ENCODE measurements around the gene IQCN. TPM values are rescaled to one million over a fixed set of nuclear protein-coding genes. Genes with fewer than 3 reads are reported as not detected.

Gene IQCN
- total RNA-seq, 2 experiments from 2014 or later, result 6.3 to 7.2 TPM

DNA sequence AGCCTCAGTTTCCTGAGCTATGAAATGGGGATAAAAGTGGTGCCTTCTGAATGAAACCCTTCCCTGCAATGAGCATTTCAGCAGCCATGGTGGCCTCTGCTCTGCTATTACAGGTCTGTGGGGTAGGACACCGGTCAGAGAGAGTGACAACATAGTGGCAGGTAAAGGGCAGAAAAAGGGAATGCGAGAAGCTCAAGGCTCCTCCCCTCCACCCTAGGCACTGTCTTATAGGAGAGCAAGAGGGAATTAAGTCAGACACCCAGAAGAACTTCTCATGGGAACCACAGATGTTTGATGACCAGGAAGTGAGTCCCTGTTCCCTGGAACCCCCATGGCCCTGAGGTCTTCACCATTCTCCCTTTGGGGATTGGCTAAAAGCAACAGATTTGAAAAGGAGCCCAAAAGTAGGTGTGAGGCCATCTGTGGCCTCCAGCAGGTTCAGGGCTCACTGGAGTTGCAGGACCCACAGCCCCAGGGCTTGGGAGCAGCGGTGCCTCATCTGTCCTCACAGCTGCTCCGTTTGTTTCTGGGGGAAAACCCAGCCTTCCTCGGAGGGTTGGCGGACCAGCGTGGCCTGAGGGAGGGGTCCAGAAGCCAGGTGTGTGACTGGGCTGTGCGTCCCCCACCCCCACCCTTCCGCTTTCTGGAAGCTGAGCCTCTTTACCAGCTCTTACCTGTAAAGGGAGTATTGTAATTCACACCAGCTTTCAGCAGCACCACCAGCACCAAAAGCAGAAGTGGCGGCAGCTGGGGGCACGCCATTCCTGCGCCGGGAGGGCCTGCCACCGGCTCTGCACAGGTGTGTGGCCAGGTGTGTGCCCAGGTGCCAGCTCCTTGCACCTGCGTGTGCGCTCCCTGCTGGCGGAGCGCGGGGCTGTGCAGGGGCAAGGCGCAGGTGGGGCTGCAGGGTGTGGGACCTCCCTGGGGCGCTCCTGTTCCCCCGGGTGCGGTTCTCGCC, 19.4 kb downstream of the IQCN start:
- no peak overlapping the region for H3K27ac Mint-ChIP-seq
- POLR2A ChIA-PET, result no interaction called here
- peaks cover 24% of the 10 kb centered on the region for H3K27me3 Mint-ChIP-seq
- peaks cover 2% of the 10 kb centered on the region for H3K4me1 Mint-ChIP-seq
- no peak overlapping the region for H3K4me3 Mint-ChIP-seq
- no peak for DNase-seq
- no peaks in the 10 kb centered on the region for H3K9me3 Mint-ChIP-seq
- no peaks in the 10 kb centered on the region for H3K36me3 Mint-ChIP-seq (ENCODE audit: low read depth)
- CTCF ChIA-PET, result interaction anchor here (0.5 to 2.6 kb wide), 12 partner anchors 9 to 134 kb away, joined by 3 to 7 read pairs (median 4); partner anchors contain the start of genes IQCN and LSM4

DNA sequence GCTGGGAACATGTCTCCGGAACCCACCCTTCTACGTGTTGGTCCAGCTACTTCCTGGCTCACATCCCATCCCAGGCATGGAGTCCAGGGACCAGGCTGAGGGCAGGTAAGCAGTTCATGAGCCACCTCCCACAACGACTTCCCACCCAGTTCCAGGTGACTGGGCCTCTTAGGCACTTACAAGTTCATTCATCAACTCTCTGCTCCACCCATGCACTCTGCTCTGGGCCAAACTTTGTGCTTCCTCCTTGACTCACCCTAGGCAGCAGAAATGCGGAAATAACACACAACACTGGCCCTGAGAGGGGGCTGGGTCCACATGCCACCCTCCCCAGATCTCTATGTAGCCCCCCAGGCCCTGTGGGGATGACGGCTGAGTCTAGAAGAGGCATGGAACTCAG, 20.5 kb downstream of the IQCN start:
- Mint-ChIP-seq H3K27ac (no peak overlapping the region), H3K36me3 (ENCODE audit: low read depth) (no peaks in the 10 kb centered on the region), H3K27me3 (peaks cover 24% of the 10 kb centered on the region), H3K9me3 (no peaks in the 10 kb centered on the region), H3K4me3 (no peak overlapping the region), H3K4me1 (peaks cover 2% of the 10 kb centered on the region)
- POLR2A ChIA-PET, result no interaction called here
- DNase-seq, result no peak
- CTCF ChIA-PET, result interaction anchor here (1.0 to 4.4 kb wide), 10 partner anchors 10 to 134 kb away, joined by 3 to 21 read pairs (median 5); no protein-coding TSS in a partner anchor

DNA sequence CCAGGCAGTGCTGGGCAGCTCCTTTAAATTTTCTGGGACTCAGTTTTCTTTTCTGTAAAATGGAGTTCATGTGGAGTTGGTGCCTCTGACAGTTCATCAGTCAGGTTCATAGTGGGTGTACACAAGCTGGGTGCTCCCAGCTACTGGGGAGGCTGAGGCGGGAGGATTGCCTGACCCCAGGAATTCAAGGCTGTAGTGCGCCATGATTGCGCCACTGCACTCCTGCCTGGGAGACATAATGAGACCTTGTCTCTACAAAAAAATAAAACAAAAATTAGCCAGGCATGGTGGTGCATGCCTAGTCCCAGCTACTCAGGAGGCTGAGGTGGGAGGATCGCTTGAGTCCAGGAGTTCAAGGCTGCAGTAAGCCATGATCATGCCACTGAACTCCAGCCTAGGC, 21.1 kb downstream of the IQCN start:
- Mint-ChIP-seq H3K4me3 (no peak overlapping the region), H3K9me3 (no peaks in the 10 kb centered on the region), H3K27ac (no peak overlapping the region), H3K27me3 (peaks cover 24% of the 10 kb centered on the region), H3K4me1 (peaks cover 2% of the 10 kb centered on the region), H3K36me3 (ENCODE audit: low read depth) (no peaks in the 10 kb centered on the region)
- CTCF ChIA-PET, result interaction anchor here (0.6 to 4.4 kb wide), 14 partner anchors 10 to 895 kb away, joined by 3 to 21 read pairs (median 4); partner anchors contain the start of gene CCDC124
- POLR2A ChIA-PET, result interaction anchor here (0.6 kb wide), 1 partner anchor 60 kb away, joined by 4 read pairs; no protein-coding TSS in a partner anchor
- DNase-seq, result no peak

DNA sequence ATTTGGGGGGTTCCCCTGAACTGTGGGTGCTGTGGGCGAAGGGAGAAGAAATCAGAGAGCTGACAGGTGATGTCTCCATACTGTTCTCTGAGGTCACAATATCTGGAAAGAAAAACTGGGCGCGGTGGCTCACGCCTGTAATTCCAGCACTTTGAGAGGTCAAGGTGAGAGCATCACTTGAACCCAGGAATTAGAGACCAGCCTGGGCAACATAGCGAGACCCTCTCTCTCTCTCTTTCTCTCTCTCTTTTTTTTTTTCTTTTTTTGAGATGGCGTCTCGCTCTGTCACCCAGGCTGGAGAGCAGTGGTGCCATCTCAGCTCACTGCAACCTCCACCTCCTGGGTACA, 21.9 kb downstream of the IQCN start:
- POLR2A ChIA-PET, result no interaction called here

DNA sequence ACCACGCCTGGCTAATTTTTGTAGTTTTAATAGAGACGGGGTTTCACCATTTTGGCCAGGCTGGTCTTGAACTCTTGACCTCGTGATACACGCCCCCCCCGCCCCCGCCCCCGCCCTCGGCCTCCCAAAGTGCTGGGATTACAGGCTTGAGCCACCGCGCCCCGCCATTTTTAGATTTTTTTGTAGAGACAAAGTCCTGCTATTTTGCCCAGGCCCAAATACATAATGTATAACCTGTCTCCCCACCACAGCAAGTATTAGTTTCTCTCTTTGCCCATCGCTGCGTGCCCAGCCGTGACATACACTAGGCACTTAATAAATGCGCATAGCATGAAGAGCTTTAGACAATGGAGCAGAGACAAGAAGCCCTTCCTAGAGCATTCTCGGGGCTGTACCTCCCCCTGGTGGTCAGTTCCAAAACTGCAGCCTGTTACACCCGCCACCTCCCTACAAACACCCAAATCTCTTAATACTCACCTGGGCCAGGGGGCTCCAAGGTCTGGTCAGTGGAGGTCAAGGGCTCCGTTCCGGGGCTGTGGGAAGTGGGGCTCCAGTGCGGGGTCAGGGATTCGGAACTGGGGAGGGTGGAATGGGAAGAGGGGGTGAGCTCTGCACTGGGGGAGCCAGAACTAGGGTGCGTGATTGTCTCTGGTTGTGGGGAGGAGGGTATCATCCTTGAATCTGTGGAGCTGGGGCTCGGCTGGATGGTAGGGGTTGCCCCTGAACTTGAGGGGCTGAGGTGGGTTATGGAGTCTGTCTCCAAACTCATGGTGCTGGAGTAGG, 22.5 kb downstream of the IQCN start:
- peak; percentile 80 for DNase-seq
- no peaks in the 10 kb centered on the region for H3K36me3 Mint-ChIP-seq (ENCODE audit: low read depth)
- ChIA-PET CTCF (interaction anchor here (0.6 to 4.4 kb wide), 32 partner anchors 9 to 319 kb away, joined by 3 to 21 read pairs (median 4); partner anchors contain the start of genes CCDC124, IQCN, JUND and MPV17L2), POLR2A (no interaction called here)
- no peak overlapping the region for H3K4me3 Mint-ChIP-seq
- peaks cover 24% of the 10 kb centered on the region for H3K27me3 Mint-ChIP-seq
- no peaks in the 10 kb centered on the region for H3K9me3 Mint-ChIP-seq
- H3K4me1 Mint-ChIP-seq, result peaks cover 2% of the 10 kb centered on the region
- H3K27ac Mint-ChIP-seq, result no peak overlapping the region

More for the DNA sequence above, 21.9 kb downstream of the IQCN start:
- no peak overlapping the region for H3K27ac Mint-ChIP-seq
- no peak for DNase-seq
- CTCF ChIA-PET, result interaction anchor here (0.6 to 4.4 kb wide), 31 partner anchors 8 to 320 kb away, joined by 3 to 21 read pairs (median 4); partner anchors contain the start of genes CCDC124, IQCN, JUND and MPV17L2
- H3K4me1 Mint-ChIP-seq, result peaks cover 2% of the 10 kb centered on the region
- no peaks in the 10 kb centered on the region for H3K9me3 Mint-ChIP-seq
- H3K27me3 Mint-ChIP-seq, result peaks cover 24% of the 10 kb centered on the region
- H3K4me3 Mint-ChIP-seq, result no peak overlapping the region
- H3K36me3 Mint-ChIP-seq (ENCODE audit: low read depth), result no peaks in the 10 kb centered on the region

DNA sequence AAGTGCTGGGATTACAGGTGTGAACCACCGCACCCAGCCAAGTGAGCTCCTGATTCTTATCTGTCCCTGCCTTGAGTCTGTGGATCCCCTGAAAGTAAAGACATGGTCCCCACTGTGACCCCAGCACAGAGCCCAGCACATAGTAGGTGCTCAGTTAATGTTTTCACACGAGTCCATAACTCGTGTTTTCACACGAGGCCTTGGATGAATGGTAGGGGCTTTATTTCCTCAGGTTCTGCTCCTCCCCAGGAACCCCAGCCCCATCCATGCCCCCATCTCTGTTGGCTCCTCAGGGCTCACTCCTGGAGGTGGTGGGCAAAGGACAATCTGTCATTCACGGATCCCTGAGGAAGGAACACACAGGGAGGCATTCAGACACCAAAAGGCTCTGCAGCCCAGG, 24.4 kb downstream of the IQCN start:
- H3K36me3 Mint-ChIP-seq (ENCODE audit: low read depth), result no peaks in the 10 kb centered on the region
- no peaks in the 10 kb centered on the region for H3K4me1 Mint-ChIP-seq
- CTCF ChIA-PET, result interaction anchor here (1.1 to 4.4 kb wide), 7 partner anchors 16 to 137 kb away, joined by 3 to 18 read pairs (median 5); partner anchors contain the start of gene RAB3A
- H3K27me3 Mint-ChIP-seq, result peaks cover 21% of the 10 kb centered on the region
- DNase-seq, result no peak
- H3K4me3 Mint-ChIP-seq, result no peak overlapping the region
- no peak overlapping the region for H3K27ac Mint-ChIP-seq
- POLR2A ChIA-PET, result no interaction called here
- H3K9me3 Mint-ChIP-seq, result no peaks in the 10 kb centered on the region

DNA sequence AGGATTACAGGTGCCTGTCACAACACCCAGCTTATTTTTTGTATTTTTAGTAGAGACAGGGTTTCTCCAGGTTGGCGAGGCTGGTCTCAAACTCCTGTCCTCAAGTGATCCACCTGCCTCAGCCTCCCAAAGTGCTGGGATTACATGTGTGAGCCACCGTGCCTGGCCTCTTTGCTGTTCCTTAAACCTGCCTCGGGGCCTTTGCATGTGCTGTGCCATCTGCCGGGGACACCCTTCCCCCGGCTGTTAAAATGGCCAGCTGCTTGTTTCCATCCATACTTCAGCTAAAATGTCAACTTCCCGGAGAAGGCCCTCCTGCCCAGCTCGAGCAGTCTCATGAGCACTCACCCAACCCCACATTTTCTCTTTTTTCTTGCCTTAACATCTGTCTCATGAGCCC, 29.0 kb downstream of the IQCN start:
- no peak for DNase-seq
- Mint-ChIP-seq H3K27ac (no peak overlapping the region), H3K4me1 (no peaks in the 10 kb centered on the region), H3K36me3 (ENCODE audit: low read depth) (no peaks in the 10 kb centered on the region), H3K9me3 (no peaks in the 10 kb centered on the region), H3K27me3 (no peaks in the 10 kb centered on the region), H3K4me3 (no peak overlapping the region)
- POLR2A ChIA-PET, result no interaction called here
- CTCF ChIA-PET, result interaction anchor here (0.6 to 1.5 kb wide), 6 partner anchors 16 to 542 kb away, joined by 3 read pairs; no protein-coding TSS in a partner anchor

DNA sequence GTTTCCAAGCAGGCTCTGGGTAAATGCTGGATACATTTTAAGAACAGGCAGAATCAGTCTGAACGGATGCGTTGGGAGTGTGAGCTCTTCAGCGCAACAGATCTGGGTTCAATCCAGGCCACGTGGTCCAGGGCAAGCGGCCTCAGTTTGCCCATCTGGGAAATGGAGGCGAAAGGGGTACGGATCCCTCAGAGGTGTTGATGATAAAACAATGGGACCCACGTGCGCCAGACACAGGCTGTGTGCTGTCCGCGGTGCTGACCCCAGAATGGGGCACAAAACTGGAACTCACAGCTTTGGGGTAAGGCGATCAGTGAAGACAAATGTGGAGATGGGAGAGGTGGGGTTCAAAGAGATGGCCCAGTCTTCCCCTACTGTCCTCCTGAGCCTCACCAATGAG, 34.9 kb downstream of the IQCN start:
- Mint-ChIP-seq H3K4me3 (no peak overlapping the region), H3K27ac (no peak overlapping the region), H3K27me3 (peaks cover 4% of the 10 kb centered on the region), H3K9me3 (no peaks in the 10 kb centered on the region), H3K36me3 (ENCODE audit: low read depth) (no peaks in the 10 kb centered on the region), H3K4me1 (no peaks in the 10 kb centered on the region)
- ChIA-PET CTCF (no interaction called here), POLR2A (no interaction called here)
- peak; percentile 29 for DNase-seq

DNA sequence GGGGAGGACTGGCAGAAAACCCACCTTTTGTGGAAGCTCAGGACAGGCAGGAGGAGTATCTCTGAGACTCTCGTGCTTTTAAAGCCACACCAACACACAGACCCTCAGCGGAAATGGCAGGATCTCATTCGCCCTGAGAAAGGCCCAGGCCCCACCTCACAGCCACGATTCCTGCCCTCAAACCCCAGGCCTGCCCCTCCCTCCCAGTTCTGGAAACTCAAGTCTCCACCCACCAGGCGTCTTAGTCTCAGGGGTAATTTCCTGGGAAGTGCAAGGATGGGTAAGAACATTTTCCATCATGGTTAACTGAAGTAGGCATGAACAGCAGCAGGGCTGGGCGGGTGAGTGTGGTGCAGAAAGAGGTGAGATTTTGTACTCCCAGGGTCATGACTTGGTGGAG, 40.1 kb downstream of the IQCN start:
- Mint-ChIP-seq H3K27ac (no peak overlapping the region), H3K36me3 (ENCODE audit: low read depth) (no peaks in the 10 kb centered on the region), H3K4me3 (no peak overlapping the region), H3K9me3 (peaks cover 4% of the 10 kb centered on the region), H3K27me3 (peaks cover 28% of the 10 kb centered on the region), H3K4me1 (peaks cover 4% of the 10 kb centered on the region)
- CTCF ChIA-PET, result interaction anchor here (1.3 to 1.9 kb wide), 3 partner anchors 10 to 45 kb away, joined by 3 to 18 read pairs (median 6); no protein-coding TSS in a partner anchor
- POLR2A ChIA-PET, result no interaction called here
- no peak for DNase-seq

DNA sequence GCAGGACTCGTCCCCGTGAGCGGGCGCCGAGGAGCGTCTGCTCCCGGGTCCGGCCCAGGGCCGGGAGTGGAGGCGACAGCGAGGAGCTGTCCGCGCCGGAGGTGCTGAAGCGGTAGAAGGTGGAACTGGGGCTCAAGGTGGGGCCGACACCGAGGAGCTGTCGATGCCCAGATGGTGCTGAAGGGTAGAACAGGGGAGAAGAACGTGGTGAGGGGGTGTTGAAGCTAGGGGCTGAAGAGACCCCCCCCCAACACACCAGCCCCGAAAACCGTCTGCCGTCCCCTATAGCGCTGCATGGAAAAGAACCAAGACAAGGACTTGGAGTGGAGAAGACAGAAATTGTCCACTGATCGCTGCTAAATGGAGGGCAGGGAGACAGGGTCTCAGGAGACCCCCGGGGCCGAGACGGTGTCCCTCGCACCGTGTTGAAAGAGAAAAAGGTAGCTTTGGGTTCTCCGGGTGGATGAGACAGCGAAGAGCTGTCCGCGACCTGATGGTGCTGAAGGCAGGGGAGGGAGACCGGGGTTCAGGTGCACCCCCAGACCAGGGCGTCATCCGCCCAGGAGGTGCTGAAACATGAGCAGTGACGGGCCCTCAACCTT, 40.9 kb downstream of the IQCN start:
- peaks cover 4% of the 10 kb centered on the region for H3K4me1 Mint-ChIP-seq
- CTCF ChIA-PET, result interaction anchor here (1.2 to 1.9 kb wide), 4 partner anchors 9 to 156 kb away, joined by 3 to 18 read pairs (median 5); no protein-coding TSS in a partner anchor
- POLR2A ChIA-PET, result no interaction called here

DNA sequence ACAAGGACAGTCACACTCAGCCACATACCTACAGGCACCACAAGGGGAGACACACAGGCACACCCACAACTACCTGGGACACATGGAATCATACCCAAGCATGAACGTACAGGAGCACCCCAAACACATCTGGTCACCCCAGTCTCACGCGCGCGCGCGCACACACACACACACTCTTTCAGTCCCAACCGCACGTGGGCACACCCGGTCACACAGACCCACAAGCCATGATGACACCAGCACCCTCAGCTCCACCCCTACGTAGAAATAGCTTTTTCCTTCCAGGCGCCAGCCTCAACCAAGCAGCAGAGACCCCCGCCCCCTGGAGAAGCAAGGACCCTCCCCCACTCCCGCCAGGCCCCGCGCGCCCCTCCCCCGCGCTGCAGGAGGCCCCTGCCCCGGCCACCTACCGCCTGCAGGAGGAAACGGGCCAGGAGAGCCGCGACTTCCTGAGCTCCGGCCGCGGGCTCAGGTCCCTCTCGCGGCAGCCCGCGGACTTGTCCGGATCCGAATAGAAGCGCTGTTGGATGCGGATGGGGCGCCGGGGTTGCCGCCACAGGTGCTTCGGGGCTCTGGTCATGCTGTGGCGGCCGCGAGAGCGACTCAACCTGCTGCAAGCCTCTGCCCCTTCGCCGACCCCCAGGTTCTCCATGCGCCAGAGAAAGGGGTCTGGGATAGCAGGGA, 41.6 kb downstream of the IQCN start:
- no peak overlapping the region for H3K27ac Mint-ChIP-seq
- POLR2A ChIA-PET, result no interaction called here
- H3K36me3 Mint-ChIP-seq (ENCODE audit: low read depth), result no peaks in the 10 kb centered on the region
- H3K9me3 Mint-ChIP-seq, result peaks cover 4% of the 10 kb centered on the region
- DNase-seq, result no peak
- no peak overlapping the region for H3K4me3 Mint-ChIP-seq
- CTCF ChIA-PET, result interaction anchor here (1.2 to 1.9 kb wide), 4 partner anchors 8 to 157 kb away, joined by 3 to 18 read pairs (median 5); no protein-coding TSS in a partner anchor
- peaks cover 31% of the 10 kb centered on the region for H3K27me3 Mint-ChIP-seq
- peaks cover 4% of the 10 kb centered on the region for H3K4me1 Mint-ChIP-seq

More for the DNA sequence above, 40.9 kb downstream of the IQCN start:
- peaks cover 28% of the 10 kb centered on the region for H3K27me3 Mint-ChIP-seq
- no peak overlapping the region for H3K27ac Mint-ChIP-seq
- peaks cover 4% of the 10 kb centered on the region for H3K9me3 Mint-ChIP-seq
- DNase-seq, result peak; percentile 69
- H3K36me3 Mint-ChIP-seq (ENCODE audit: low read depth), result no peaks in the 10 kb centered on the region
- no peak overlapping the region for H3K4me3 Mint-ChIP-seq

DNA sequence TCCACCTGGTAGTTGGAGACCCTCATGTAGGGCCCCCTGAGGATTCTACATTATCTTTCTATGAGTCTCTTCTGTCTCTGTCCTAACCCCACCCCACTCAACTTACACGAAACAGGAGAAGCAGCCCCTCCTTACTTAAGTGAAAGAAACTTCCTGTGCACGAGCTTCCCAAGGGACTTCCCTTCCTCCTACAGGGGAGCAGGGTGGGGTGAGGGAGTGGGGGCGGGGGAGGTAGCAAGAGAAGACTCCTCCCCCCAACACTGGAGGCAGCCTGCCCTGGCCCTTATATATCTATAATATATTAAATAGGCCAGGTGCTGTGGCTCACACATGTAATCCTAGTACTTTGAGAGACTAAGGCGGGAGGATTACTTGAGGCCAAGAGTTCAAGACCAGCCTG, 42.5 kb downstream of the IQCN start:
- H3K4me3 Mint-ChIP-seq, result no peak overlapping the region
- ChIA-PET POLR2A (interaction anchor here (0.6 kb wide), 1 partner anchor 27 kb away, joined by 3 read pairs; no protein-coding TSS in a partner anchor), CTCF (interaction anchor here (0.6 to 0.7 kb wide), 2 partner anchors 25 to 93 kb away, joined by 3 to 4 read pairs; no protein-coding TSS in a partner anchor)
- no peak for DNase-seq
- H3K27me3 Mint-ChIP-seq, result peaks cover 38% of the 10 kb centered on the region
- peaks cover 4% of the 10 kb centered on the region for H3K9me3 Mint-ChIP-seq
- no peaks in the 10 kb centered on the region for H3K36me3 Mint-ChIP-seq (ENCODE audit: low read depth)
- peaks cover 4% of the 10 kb centered on the region for H3K4me1 Mint-ChIP-seq
- no peak overlapping the region for H3K27ac Mint-ChIP-seq

All from activated CD4-positive, alpha-beta T cell treated with anti-CD3 and anti-CD28 coated beads, Interleukin-2, amount 10 ng/mL, durations not matched to agents 7 days and 5 days (primary cell).